GM12875 (cell line): ENCODE data around the gene SLCO3A1.

Source experiments
- H3K4me3 ChIP-seq: one replicate; pipeline ENCODE4 v1.5.1; 2011; ENCODE audit warnings: low read depth, low read length, control low read depth
- CTCF ChIP-seq: IDR thresholded peaks from 2 replicates; pipeline ENCODE4 v1.5.1; 2011; ENCODE audit warnings: low read depth, mild to moderate bottlenecking, control low read depth, inconsistent platforms, low read length, moderate library complexity, borderline replicate concordance; ENCODE audit not compliant: insufficient read depth

Gene SLCO3A1

GRCh38 chr15:92071045-92071634, 217.6 kb downstream of the SLCO3A1 start:
- no peak for TF ChIP-seq CTCF

GRCh38 chr15:92073044-92073785, 219.7 kb downstream of the SLCO3A1 start:
- TF ChIP-seq CTCF: no peak
- no peak overlapping the region for H3K4me3 ChIP-seq

More at GRCh38 chr15:92071045-92071634, 217.6 kb downstream of the SLCO3A1 start:
- no peak overlapping the region for H3K4me3 ChIP-seq

GRCh38 chr15:92074101-92074500, 220.6 kb downstream of the SLCO3A1 start:
- no peak overlapping the region for H3K4me3 ChIP-seq
- TF ChIP-seq CTCF: no peak

GRCh38 chr15:92074646-92075045, 221.1 kb downstream of the SLCO3A1 start:
- no peak overlapping the region for H3K4me3 ChIP-seq
- no peak for TF ChIP-seq CTCF

GRCh38 chr15:92075764-92076163, 222.3 kb downstream of the SLCO3A1 start:
- no peak for TF ChIP-seq CTCF
- no peak overlapping the region for H3K4me3 ChIP-seq

GRCh38 chr15:92076541-92076940, 223.0 kb downstream of the SLCO3A1 start:
- H3K4me3 ChIP-seq: no peak overlapping the region
- TF ChIP-seq CTCF: no peak
